ENCODE results near the gene CCDC102A.

DNA sequence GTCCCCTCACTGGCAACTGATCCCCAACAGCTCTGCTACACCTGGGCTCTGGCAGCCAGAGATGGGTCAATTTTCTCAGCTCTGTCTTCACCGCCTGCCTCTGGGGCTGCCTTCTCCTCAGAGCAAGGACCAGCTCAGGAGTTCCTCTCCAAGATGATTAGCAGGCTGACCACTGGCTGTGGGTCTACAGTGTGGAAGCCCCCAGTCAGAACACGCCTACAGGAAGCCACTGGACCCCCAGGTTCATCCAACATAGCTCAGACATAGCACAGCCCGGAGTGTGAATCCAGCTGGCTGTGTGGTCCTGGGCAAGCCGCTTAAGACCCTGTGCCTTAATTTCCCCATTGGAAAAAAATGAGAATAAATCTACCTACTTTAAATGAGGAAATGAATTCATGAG is 55.0 kb downstream of the CCDC102A start:
- TF ChIP-seq, protein P1, sequence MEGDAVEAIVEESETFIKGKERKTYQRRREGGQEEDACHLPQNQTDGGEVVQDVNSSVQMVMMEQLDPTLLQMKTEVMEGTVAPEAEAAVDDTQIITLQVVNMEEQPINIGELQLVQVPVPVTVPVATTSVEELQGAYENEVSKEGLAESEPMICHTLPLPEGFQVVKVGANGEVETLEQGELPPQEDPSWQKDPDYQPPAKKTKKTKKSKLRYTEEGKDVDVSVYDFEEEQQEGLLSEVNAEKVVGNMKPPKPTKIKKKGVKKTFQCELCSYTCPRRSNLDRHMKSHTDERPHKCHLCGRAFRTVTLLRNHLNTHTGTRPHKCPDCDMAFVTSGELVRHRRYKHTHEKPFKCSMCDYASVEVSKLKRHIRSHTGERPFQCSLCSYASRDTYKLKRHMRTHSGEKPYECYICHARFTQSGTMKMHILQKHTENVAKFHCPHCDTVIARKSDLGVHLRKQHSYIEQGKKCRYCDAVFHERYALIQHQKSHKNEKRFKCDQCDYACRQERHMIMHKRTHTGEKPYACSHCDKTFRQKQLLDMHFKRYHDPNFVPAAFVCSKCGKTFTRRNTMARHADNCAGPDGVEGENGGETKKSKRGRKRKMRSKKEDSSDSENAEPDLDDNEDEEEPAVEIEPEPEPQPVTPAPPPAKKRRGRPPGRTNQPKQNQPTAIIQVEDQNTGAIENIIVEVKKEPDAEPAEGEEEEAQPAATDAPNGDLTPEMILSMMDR (IDR thresholded peaks at IDR 0.05) = no peak
- TF ChIP-seq EP300 (IDR thresholded peaks at IDR 0.05) (no peak), POLR2A (IDR thresholded peaks at IDR 0.05) (no peak)

All from gastroesophageal sphincter (tissue), 3 donors.